Neural cell (in vitro differentiated cells): ENCODE data around the gene CEP85. TPM values are rescaled to one million over a fixed set of nuclear protein-coding genes. Genes with fewer than 3 reads are reported as not detected.

Experiments used
- H2AFZ ChIP-seq: fragments of 200-600, 300-800 bp; sonication (generic), shearing (Covaris generic); 2 replicates; pipeline ENCODE4 v1.6.0; 2014; ENCODE audit warnings: low read depth, mild to moderate bottlenecking, antibody characterized with exemption, low read length, moderate library complexity
- H3F3A ChIP-seq: fragments of 200-600 bp; shearing (Covaris generic); 2 replicates; pipeline ENCODE4 v1.6.1; 2016; ENCODE audit warnings: mild to moderate bottlenecking, moderate library complexity, mixed read lengths, antibody characterized with exemption, low read length; ENCODE audit not compliant: insufficient read depth, poor library complexity, severe bottlenecking
- H3K27ac ChIP-seq: fragments of 200-600, 300-800 bp; sonication (generic), shearing (Covaris generic); 2 replicates; pipeline ENCODE4 v1.5.1; 2014; ENCODE audit warnings: mild to moderate bottlenecking, low read length, moderate library complexity
- H3K27me3 ChIP-seq: fragments of 300-800, 200-600 bp; sonication (generic), shearing (Covaris generic); 2 replicates; pipeline ENCODE4 v1.6.0; 2014; ENCODE audit warnings: mild to moderate bottlenecking, low read depth, low read length, moderate library complexity; ENCODE audit not compliant: insufficient read depth
- H3K36me3 ChIP-seq: fragments of 300-800, 200-600 bp; sonication (generic), shearing (Covaris generic); 2 replicates; pipeline ENCODE4 v1.5.1; 2014; ENCODE audit warnings: mild to moderate bottlenecking, antibody characterized with exemption, low read length, moderate library complexity; ENCODE audit not compliant: insufficient read depth
- H3K4me2 ChIP-seq: fragments of 300-800, 200-600 bp; sonication (generic), shearing (Covaris generic); 2 replicates; pipeline ENCODE4 v1.6.0; 2014; ENCODE audit warnings: mild to moderate bottlenecking, low read length
- H3K4me3 ChIP-seq: fragments of 300-800, 200-600 bp; sonication (generic), shearing (Covaris generic); 2 replicates; pipeline ENCODE4 v1.5.1; 2014; ENCODE audit warnings: mild to moderate bottlenecking, low read length, moderate library complexity
- H3K79me2 ChIP-seq: fragments of 200-600 bp; shearing (Covaris generic); replicated peaks from 2 replicates; pipeline ENCODE4 v1.6.0; 2014; ENCODE audit warnings: mild to moderate bottlenecking, low read length, moderate library complexity; ENCODE audit not compliant: insufficient read depth
- H3K9ac ChIP-seq: fragments of 300-800, 200-600 bp; sonication (generic), shearing (Covaris generic); 2 replicates; pipeline ENCODE4 v1.6.1; 2016; ENCODE audit warnings: mild to moderate bottlenecking, low read length, mixed read lengths
- H3K9me2 ChIP-seq: fragments of 200-600 bp; shearing (Covaris generic); 2 replicates; pipeline ENCODE4 v1.6.1; 2016; ENCODE audit warnings: mild to moderate bottlenecking, low read length, mixed read lengths; ENCODE audit not compliant: insufficient read depth
- H3K9me3 ChIP-seq: fragments of 200-600, 300-800 bp; sonication (generic), shearing (Covaris generic); 2 replicates; pipeline ENCODE4 v1.6.1; 2016; ENCODE audit warnings: mild to moderate bottlenecking, mixed run types, low read length, moderate library complexity, mixed read lengths
- H4K20me1 ChIP-seq: fragments of 200-600 bp; shearing (Covaris generic); 2 replicates; pipeline ENCODE4 v1.6.1; 2016; ENCODE audit warnings: mild to moderate bottlenecking, mixed run types; ENCODE audit not compliant: insufficient read depth
- EP300 ChIP-seq: fragments of 450-650 bp; conservative IDR thresholded peaks from 2 replicates; pipeline ENCODE4 v1.6.1; 2014; ENCODE audit warnings: antibody characterized with exemption, mild to moderate bottlenecking, moderate library complexity; ENCODE audit not compliant: poor library complexity, severe bottlenecking
- EZH2 ChIP-seq: fragments of 200-600, 300-800 bp; shearing (Covaris generic), sonication (generic); IDR thresholded peaks from 2 replicates; pipeline ENCODE4 v1.6.1; 2014; ENCODE audit warnings: antibody characterized with exemption, low read length, borderline replicate concordance, mild to moderate bottlenecking; ENCODE audit not compliant: insufficient read depth, poor library complexity, severe bottlenecking
- MXI1 ChIP-seq: fragments of 450-650 bp; conservative IDR thresholded peaks from 2 replicates; pipeline ENCODE4 v1.6.1; 2014; ENCODE audit warnings: antibody characterized with exemption, mild to moderate bottlenecking; ENCODE audit not compliant: poor library complexity, severe bottlenecking
- POLR2AphosphoS5 ChIP-seq: IDR thresholded peaks from 2 replicates; pipeline ENCODE4 v1.6.1; 2012
- RAD21 ChIP-seq: fragments of 450-650 bp; conservative IDR thresholded peaks from 2 replicates; pipeline ENCODE4 v1.6.1; 2014; ENCODE audit warnings: antibody characterized with exemption, mild to moderate bottlenecking, moderate library complexity
- SMC3 ChIP-seq: fragments of 450-650 bp; conservative IDR thresholded peaks from 2 replicates; pipeline ENCODE4 v1.6.1; 2014; ENCODE audit warnings: antibody characterized with exemption, mild to moderate bottlenecking, moderate library complexity; ENCODE audit not compliant: poor library complexity
- TAF1 ChIP-seq: IDR thresholded peaks from 2 replicates; pipeline ENCODE4 v1.6.1; 2012; ENCODE audit warnings: low read depth
- polyA plus RNA-seq: library from polyadenylated mRNA; depleted of rRNA; stranded (reverse); fragments of >200 nt; gene quantifications from 2 replicates; pipeline ENCODE4 v1.2.3, GENCODE V29; 2014
- TF ChIP-seq, protein P1 (sequence below): IDR thresholded peaks from 2 replicates; pipeline ENCODE4 v1.6.1; 2012; ENCODE audit warnings: borderline replicate concordance
- TF ChIP-seq, protein P2 (sequence below): fragments of 450-650 bp; IDR thresholded peaks from 2 replicates; pipeline ENCODE4 v1.5.1; 2014; ENCODE audit warnings: antibody characterized with exemption, mild to moderate bottlenecking, moderate library complexity; ENCODE audit not compliant: poor library complexity, severe bottlenecking

Gene CEP85
- polyA plus RNA-seq, 1 donor from 2014 or later = 20.5 TPM

GRCh38 chr1:26315874-26316850, 82.2 kb downstream of the CEP85 start:
- no peak overlapping the region for H3K9ac ChIP-seq
- H3F3A ChIP-seq = no peaks in the 10 kb centered on the region
- no peak overlapping the region for H3K4me3 ChIP-seq
- no peaks in the 10 kb centered on the region for H3K79me2 ChIP-seq
- TF ChIP-seq RAD21 = no peak
- no peak for TF ChIP-seq SMC3
- TF ChIP-seq EZH2 = no peak
- TF ChIP-seq, protein P1, sequence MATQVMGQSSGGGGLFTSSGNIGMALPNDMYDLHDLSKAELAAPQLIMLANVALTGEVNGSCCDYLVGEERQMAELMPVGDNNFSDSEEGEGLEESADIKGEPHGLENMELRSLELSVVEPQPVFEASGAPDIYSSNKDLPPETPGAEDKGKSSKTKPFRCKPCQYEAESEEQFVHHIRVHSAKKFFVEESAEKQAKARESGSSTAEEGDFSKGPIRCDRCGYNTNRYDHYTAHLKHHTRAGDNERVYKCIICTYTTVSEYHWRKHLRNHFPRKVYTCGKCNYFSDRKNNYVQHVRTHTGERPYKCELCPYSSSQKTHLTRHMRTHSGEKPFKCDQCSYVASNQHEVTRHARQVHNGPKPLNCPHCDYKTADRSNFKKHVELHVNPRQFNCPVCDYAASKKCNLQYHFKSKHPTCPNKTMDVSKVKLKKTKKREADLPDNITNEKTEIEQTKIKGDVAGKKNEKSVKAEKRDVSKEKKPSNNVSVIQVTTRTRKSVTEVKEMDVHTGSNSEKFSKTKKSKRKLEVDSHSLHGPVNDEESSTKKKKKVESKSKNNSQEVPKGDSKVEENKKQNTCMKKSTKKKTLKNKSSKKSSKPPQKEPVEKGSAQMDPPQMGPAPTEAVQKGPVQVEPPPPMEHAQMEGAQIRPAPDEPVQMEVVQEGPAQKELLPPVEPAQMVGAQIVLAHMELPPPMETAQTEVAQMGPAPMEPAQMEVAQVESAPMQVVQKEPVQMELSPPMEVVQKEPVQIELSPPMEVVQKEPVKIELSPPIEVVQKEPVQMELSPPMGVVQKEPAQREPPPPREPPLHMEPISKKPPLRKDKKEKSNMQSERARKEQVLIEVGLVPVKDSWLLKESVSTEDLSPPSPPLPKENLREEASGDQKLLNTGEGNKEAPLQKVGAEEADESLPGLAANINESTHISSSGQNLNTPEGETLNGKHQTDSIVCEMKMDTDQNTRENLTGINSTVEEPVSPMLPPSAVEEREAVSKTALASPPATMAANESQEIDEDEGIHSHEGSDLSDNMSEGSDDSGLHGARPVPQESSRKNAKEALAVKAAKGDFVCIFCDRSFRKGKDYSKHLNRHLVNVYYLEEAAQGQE = no peak
- TF ChIP-seq, protein P2, sequence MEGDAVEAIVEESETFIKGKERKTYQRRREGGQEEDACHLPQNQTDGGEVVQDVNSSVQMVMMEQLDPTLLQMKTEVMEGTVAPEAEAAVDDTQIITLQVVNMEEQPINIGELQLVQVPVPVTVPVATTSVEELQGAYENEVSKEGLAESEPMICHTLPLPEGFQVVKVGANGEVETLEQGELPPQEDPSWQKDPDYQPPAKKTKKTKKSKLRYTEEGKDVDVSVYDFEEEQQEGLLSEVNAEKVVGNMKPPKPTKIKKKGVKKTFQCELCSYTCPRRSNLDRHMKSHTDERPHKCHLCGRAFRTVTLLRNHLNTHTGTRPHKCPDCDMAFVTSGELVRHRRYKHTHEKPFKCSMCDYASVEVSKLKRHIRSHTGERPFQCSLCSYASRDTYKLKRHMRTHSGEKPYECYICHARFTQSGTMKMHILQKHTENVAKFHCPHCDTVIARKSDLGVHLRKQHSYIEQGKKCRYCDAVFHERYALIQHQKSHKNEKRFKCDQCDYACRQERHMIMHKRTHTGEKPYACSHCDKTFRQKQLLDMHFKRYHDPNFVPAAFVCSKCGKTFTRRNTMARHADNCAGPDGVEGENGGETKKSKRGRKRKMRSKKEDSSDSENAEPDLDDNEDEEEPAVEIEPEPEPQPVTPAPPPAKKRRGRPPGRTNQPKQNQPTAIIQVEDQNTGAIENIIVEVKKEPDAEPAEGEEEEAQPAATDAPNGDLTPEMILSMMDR = no peak
- no peak for TF ChIP-seq TAF1
- TF ChIP-seq POLR2AphosphoS5 = no peak
- TF ChIP-seq EP300 = no peak
- no peak for TF ChIP-seq MXI1
- H2AFZ ChIP-seq = no peak overlapping the region
- H3K9me2 ChIP-seq = no peaks in the 10 kb centered on the region
- no peak overlapping the region for H3K27ac ChIP-seq
- H3K4me2 ChIP-seq = no peak overlapping the region
- H3K27me3 ChIP-seq = no peaks in the 10 kb centered on the region
- no peaks in the 10 kb centered on the region for H4K20me1 ChIP-seq
- H3K9me3 ChIP-seq = no peaks in the 10 kb centered on the region
- no peaks in the 10 kb centered on the region for H3K36me3 ChIP-seq

DNA sequence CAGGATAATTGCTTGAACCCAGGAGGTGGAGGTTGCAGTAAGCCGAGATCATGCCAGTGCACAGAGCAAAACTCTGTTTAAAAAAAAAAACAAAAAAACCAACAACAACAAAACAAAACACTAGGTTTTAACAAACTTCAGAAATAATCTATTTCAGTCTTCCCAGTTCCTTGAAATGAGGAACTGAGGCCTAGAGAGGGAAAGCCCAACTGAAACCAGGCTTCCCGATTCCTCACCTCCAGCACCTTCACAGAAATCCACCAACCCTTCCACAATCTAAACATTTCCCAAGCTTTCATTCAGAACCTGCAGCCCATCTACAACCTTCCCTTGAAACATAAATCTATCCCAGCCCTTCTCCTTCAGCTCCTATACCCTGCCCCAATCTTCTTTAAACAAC, 83.1 kb downstream of the CEP85 start:
- Histone ChIP-seq H3K9me3 (no peaks in the 10 kb centered on the region), H3K36me3 (no peaks in the 10 kb centered on the region), H3K9ac (no peak overlapping the region), H3K27ac (no peak overlapping the region), H3K4me2 (no peak overlapping the region), H3F3A (no peaks in the 10 kb centered on the region), H2AFZ (no peak overlapping the region), H3K4me3 (no peak overlapping the region), H3K79me2 (no peaks in the 10 kb centered on the region), H3K9me2 (no peaks in the 10 kb centered on the region), H3K27me3 (no peaks in the 10 kb centered on the region), H4K20me1 (no peaks in the 10 kb centered on the region)
- TF ChIP-seq SMC3 = no peak
- no peak for TF ChIP-seq MXI1
- no peak for TF ChIP-seq EZH2
- no peak for TF ChIP-seq RAD21
- TF ChIP-seq POLR2AphosphoS5 = no peak
- no peak for TF ChIP-seq TAF1
- TF ChIP-seq EP300 = no peak
- TF ChIP-seq, protein P2 = no peak
